Stomach (tissue), 9 donors: Measurements from ENCODE around the gene FBXL17. TPM values are rescaled to one million over a fixed set of nuclear protein-coding genes. Genes with fewer than 3 reads are reported as not detected.

Experiments
- DNase-seq, 2 donors: peaks; one replicate each; pipeline versions ENCODE4 v3.0.0 to v3.0.0-alpha.2; 2013 to 2019
- H3K27ac ChIP-seq, 5 donors: fragments of 200-600 bp in 4 of 5; sonication (generic) in 4 of 5; one replicate each; pipeline ENCODE4 v1.5.1; 2013 to 2019; ENCODE audit warnings: mild to moderate bottlenecking in 1 of 5, moderate library complexity in 1 of 5
- H3K27me3 ChIP-seq, 3 donors: fragments of 200-600 bp; sonication (generic); one replicate each; pipeline ENCODE4 v1.5.1; 2017 to 2019; ENCODE audit warnings: mixed run types in 1 of 3
- H3K36me3 ChIP-seq, 4 donors: fragments of 200-600 bp; sonication (generic); 1 replicate in 3 of 4; 2 replicates in 1 of 4; pipeline ENCODE4 v1.5.1; 2016 to 2019
- H3K4me1 ChIP-seq, 4 donors: fragments of 200-600 bp; sonication (generic); one replicate each; pipeline ENCODE4 v1.5.1; 2016 to 2019
- H3K4me3 ChIP-seq, 4 donors: fragments of 200-600 bp; sonication (generic) in 3 of 4; one replicate each; pipeline ENCODE4 v1.5.1; 2016 to 2019; ENCODE audit warnings: mild to moderate bottlenecking in 1 of 4
- H3K9me3 ChIP-seq, 4 donors: fragments of 200-600 bp; sonication (generic); one replicate each; pipeline ENCODE4 v1.5.1; 2016 to 2019
- CTCF ChIP-seq, 7 experiments: fragments of 450-650 bp in 4 of 7; fragments of 200-600 bp in 3 of 7; sonication (generic) in 3 of 7; IDR thresholded peaks; one replicate each; pipeline ENCODE4 v1.5.1; 2016 to 2019; ENCODE audit warnings: antibody characterized with exemption in 7 of 7, control low read depth in 2 of 7, mild to moderate bottlenecking in 1 of 7
- EP300 ChIP-seq: sonication (generic); formaldehyde crosslinking; IDR thresholded peaks from one replicate; pipeline ENCODE4 v1.6.1; 2017; ENCODE audit warnings: antibody characterized with exemption
- POLR2A ChIP-seq, 4 donors: fragments of 450-650 bp; IDR thresholded peaks; one replicate each; pipeline ENCODE4 v1.6.1; 2016; ENCODE audit warnings: antibody characterized with exemption in 4 of 4, control low read depth in 2 of 4, mild to moderate bottlenecking in 1 of 4, moderate library complexity in 1 of 4
- POLR2AphosphoS5 ChIP-seq, 3 donors: sonication (generic); formaldehyde crosslinking; IDR thresholded peaks; one replicate each; pipeline ENCODE4 v1.6.1; 2016; ENCODE audit warnings: antibody characterized with exemption in 3 of 3
- WGBS, 5 donors: extraction: QIAGEN DNeasy Blood & Tissue Kit in 3 of 5; methylation state at CpG; one replicate each; pipeline versions ENCODE4 v1.1.5 to v1.1.7; 2013 to 2018; 5-methylcytosine and 5-hydroxymethylcytosine counted together
- intact Hi-C: fragments of 100-400 bp; cut with DNase I; formaldehyde crosslinking; loops from one replicate; pipeline ENCODE4 v1.15.1; 2023; ENCODE audit warnings: low total_unique reads
- polyA plus RNA-seq, 3 donors: library from polyadenylated mRNA; stranded (reverse); fragments of 200-250 nt; gene quantifications; one replicate each; pipeline ENCODE4 v1.2.3, GENCODE V29; 2013
- total RNA-seq, 5 donors: library from RNA; depleted of rRNA; stranded (reverse); fragments of >200 nt; gene quantifications; one replicate each; pipeline versions ENCODE4 v1.1.0 to v1.2.3, GENCODE V29; 2014 to 2016
- donor health status: healthy with polysubstance abuse.
- donor health status: Bipolar disorder and iron deficiency.
- donor health status: healthy.

The FBXL17 gene
- total and polyA plus RNA-seq, 8 donors, result 3.8 to 28.0 (median 14.4) TPM

DNA sequence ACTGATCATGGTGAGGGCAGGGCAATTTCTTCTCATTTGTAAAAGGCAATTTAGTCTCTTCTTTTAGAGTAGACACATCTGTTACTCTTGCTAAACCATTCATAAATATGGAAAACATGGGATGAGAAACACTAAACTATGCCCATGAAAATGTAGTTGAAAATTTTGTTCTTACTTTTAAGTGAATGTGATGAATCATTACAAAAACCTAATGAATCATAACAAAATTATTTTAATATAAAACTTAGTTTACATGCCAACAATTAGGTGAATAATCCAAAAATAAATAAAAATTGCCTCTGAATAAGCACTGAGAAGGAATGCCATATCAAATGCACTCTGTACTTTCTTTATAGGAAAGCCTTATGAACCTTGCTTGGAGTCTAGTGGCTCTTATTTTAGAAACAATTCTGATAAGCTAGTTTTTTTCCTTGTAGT is 413.5 kb downstream of the FBXL17 start:
- Histone ChIP-seq H3K4me1 (no peaks in the 10 kb centered on the region), H3K27me3 (no peaks in the 10 kb centered on the region), H3K9me3 (no peaks in the 10 kb centered on the region), H3K27ac (no peak overlapping the region), H3K4me3 (no peak overlapping the region), H3K36me3 (no peaks in the 10 kb centered on the region)
- no peak for DNase-seq
- intact Hi-C loops, result no loop called here
- no peak for TF ChIP-seq EP300
- TF ChIP-seq CTCF (IDR thresholded peaks at IDR 0.05), result no peak
- TF ChIP-seq POLR2A (IDR thresholded peaks at IDR 0.05), result no peak
- no peak for TF ChIP-seq POLR2AphosphoS5 (IDR thresholded peaks at IDR 0.05)

GRCh38 chr5:107966201-107966600 is 415.7 kb downstream of the FBXL17 start:
- TF ChIP-seq CTCF (IDR thresholded peaks at IDR 0.05) (no peak), POLR2AphosphoS5 (IDR thresholded peaks at IDR 0.05) (no peak), POLR2A (IDR thresholded peaks at IDR 0.05) (no peak), EP300 (no peak)
- H3K9me3 ChIP-seq, result no peaks in the 10 kb centered on the region

DNA sequence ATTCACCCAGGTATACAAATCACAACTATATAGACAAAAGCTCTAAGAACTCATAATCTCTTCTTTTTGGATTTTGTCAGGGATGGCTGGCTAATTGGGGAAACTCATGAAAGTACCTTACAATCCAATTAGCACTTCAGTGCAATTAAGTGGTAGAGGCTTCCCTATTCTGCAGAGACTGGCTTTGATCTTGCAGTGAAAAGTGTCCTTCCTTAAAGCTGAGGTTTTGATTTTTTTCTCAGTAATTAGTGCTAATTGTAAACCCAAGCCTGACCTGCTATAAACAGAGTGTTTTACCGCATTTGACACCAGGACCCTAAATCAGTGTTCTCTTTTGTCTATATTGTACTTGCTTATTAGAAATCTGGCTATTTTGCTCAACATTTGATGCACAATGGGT is 417.2 kb downstream of the FBXL17 start:
- Histone ChIP-seq H3K4me1 (no peaks in the 10 kb centered on the region), H3K4me3 (no peak overlapping the region), H3K27me3 (no peaks in the 10 kb centered on the region), H3K9me3 (no peaks in the 10 kb centered on the region), H3K36me3 (no peaks in the 10 kb centered on the region), H3K27ac (no peak overlapping the region)
- TF ChIP-seq POLR2AphosphoS5 (IDR thresholded peaks at IDR 0.05), result no peak
- no peak for TF ChIP-seq POLR2A (IDR thresholded peaks at IDR 0.05)
- TF ChIP-seq EP300, result no peak
- no peak for TF ChIP-seq CTCF (IDR thresholded peaks at IDR 0.05)
- intact Hi-C loops, result no loop called here
- WGBS, 5 donors, result 92 to 100% (median 96%) methylated on average over 1 of the region's 1 CpG
- no peak for DNase-seq

More at GRCh38 chr5:107966201-107966600, 415.7 kb downstream of the FBXL17 start:
- Histone ChIP-seq H3K4me3 (no peak overlapping the region), H3K27ac (no peak overlapping the region), H3K4me1 (no peaks in the 10 kb centered on the region), H3K36me3 (no peaks in the 10 kb centered on the region), H3K27me3 (no peaks in the 10 kb centered on the region)
- intact Hi-C loops, result no loop called here
- WGBS, 5 donors, result 82 to 95% (median 92%) methylated on average over 1 of the region's 1 CpG
- DNase-seq, result no peak

GRCh38 chr5:107959573-107960279 is 422.2 kb downstream of the FBXL17 start:
- no peak for DNase-seq
- Histone ChIP-seq H3K4me3 (no peak overlapping the region), H3K27ac (no peak overlapping the region), H3K36me3 (no peaks in the 10 kb centered on the region), H3K9me3 (no peaks in the 10 kb centered on the region), H3K27me3 (no peaks in the 10 kb centered on the region), H3K4me1 (no peaks in the 10 kb centered on the region)
- intact Hi-C loops, result no loop called here
- 71 to 86% (median 74%) methylated on average over 4 of the region's 4 CpGs for WGBS, 5 donors
- no peak for TF ChIP-seq EP300
- TF ChIP-seq POLR2A (IDR thresholded peaks at IDR 0.05), result no peak
- TF ChIP-seq CTCF (IDR thresholded peaks at IDR 0.05), result no peak
- TF ChIP-seq POLR2AphosphoS5 (IDR thresholded peaks at IDR 0.05), result no peak
